Neural cell (in vitro differentiated cells): ENCODE results near the gene SEPTIN2. TPM values are rescaled to one million over a fixed set of nuclear protein-coding genes. Genes with fewer than 3 reads are reported as not detected.
"Not testable (repeated sequence)": the region's sequence is repeated elsewhere in the genome, so short reads cannot be mapped to it uniquely, and the experiment has no call there.

Source experiments
- H2AFZ ChIP-seq: fragments of 200-600, 300-800 bp; sonication (generic), shearing (Covaris generic); 2 replicates; pipeline ENCODE4 v1.6.0; 2014; ENCODE audit warnings: low read depth, mild to moderate bottlenecking, antibody characterized with exemption, low read length, moderate library complexity
- H3F3A ChIP-seq: fragments of 200-600 bp; shearing (Covaris generic); 2 replicates; pipeline ENCODE4 v1.6.1; 2016; ENCODE audit warnings: mild to moderate bottlenecking, moderate library complexity, mixed read lengths, antibody characterized with exemption, low read length; ENCODE audit not compliant: insufficient read depth, poor library complexity, severe bottlenecking
- H3K27ac ChIP-seq: fragments of 200-600, 300-800 bp; sonication (generic), shearing (Covaris generic); 2 replicates; pipeline ENCODE4 v1.5.1; 2014; ENCODE audit warnings: mild to moderate bottlenecking, low read length, moderate library complexity
- H3K27me3 ChIP-seq: fragments of 300-800, 200-600 bp; sonication (generic), shearing (Covaris generic); 2 replicates; pipeline ENCODE4 v1.6.0; 2014; ENCODE audit warnings: mild to moderate bottlenecking, low read depth, low read length, moderate library complexity; ENCODE audit not compliant: insufficient read depth
- H3K36me3 ChIP-seq: fragments of 300-800, 200-600 bp; sonication (generic), shearing (Covaris generic); 2 replicates; pipeline ENCODE4 v1.5.1; 2014; ENCODE audit warnings: mild to moderate bottlenecking, antibody characterized with exemption, low read length, moderate library complexity; ENCODE audit not compliant: insufficient read depth
- H3K4me2 ChIP-seq: fragments of 300-800, 200-600 bp; sonication (generic), shearing (Covaris generic); 2 replicates; pipeline ENCODE4 v1.6.0; 2014; ENCODE audit warnings: mild to moderate bottlenecking, low read length
- H3K4me3 ChIP-seq: fragments of 300-800, 200-600 bp; sonication (generic), shearing (Covaris generic); 2 replicates; pipeline ENCODE4 v1.5.1; 2014; ENCODE audit warnings: mild to moderate bottlenecking, low read length, moderate library complexity
- H3K79me2 ChIP-seq: fragments of 200-600 bp; shearing (Covaris generic); replicated peaks from 2 replicates; pipeline ENCODE4 v1.6.0; 2014; ENCODE audit warnings: mild to moderate bottlenecking, low read length, moderate library complexity; ENCODE audit not compliant: insufficient read depth
- H3K9ac ChIP-seq: fragments of 300-800, 200-600 bp; sonication (generic), shearing (Covaris generic); 2 replicates; pipeline ENCODE4 v1.6.1; 2016; ENCODE audit warnings: mild to moderate bottlenecking, low read length, mixed read lengths
- H3K9me2 ChIP-seq: fragments of 200-600 bp; shearing (Covaris generic); 2 replicates; pipeline ENCODE4 v1.6.1; 2016; ENCODE audit warnings: mild to moderate bottlenecking, low read length, mixed read lengths; ENCODE audit not compliant: insufficient read depth
- H3K9me3 ChIP-seq: fragments of 200-600, 300-800 bp; sonication (generic), shearing (Covaris generic); 2 replicates; pipeline ENCODE4 v1.6.1; 2016; ENCODE audit warnings: mild to moderate bottlenecking, mixed run types, low read length, moderate library complexity, mixed read lengths
- H4K20me1 ChIP-seq: fragments of 200-600 bp; shearing (Covaris generic); 2 replicates; pipeline ENCODE4 v1.6.1; 2016; ENCODE audit warnings: mild to moderate bottlenecking, mixed run types; ENCODE audit not compliant: insufficient read depth
- CTCF ChIP-seq: fragments of 450-650 bp; IDR thresholded peaks from 2 replicates; pipeline ENCODE4 v1.5.1; 2014; ENCODE audit warnings: antibody characterized with exemption, mild to moderate bottlenecking, moderate library complexity; ENCODE audit not compliant: poor library complexity, severe bottlenecking
- EP300 ChIP-seq: fragments of 450-650 bp; conservative IDR thresholded peaks from 2 replicates; pipeline ENCODE4 v1.6.1; 2014; ENCODE audit warnings: antibody characterized with exemption, mild to moderate bottlenecking, moderate library complexity; ENCODE audit not compliant: poor library complexity, severe bottlenecking
- EZH2 ChIP-seq: fragments of 200-600, 300-800 bp; shearing (Covaris generic), sonication (generic); IDR thresholded peaks from 2 replicates; pipeline ENCODE4 v1.6.1; 2014; ENCODE audit warnings: antibody characterized with exemption, low read length, borderline replicate concordance, mild to moderate bottlenecking; ENCODE audit not compliant: insufficient read depth, poor library complexity, severe bottlenecking
- MXI1 ChIP-seq: fragments of 450-650 bp; conservative IDR thresholded peaks from 2 replicates; pipeline ENCODE4 v1.6.1; 2014; ENCODE audit warnings: antibody characterized with exemption, mild to moderate bottlenecking; ENCODE audit not compliant: poor library complexity, severe bottlenecking
- POLR2AphosphoS5 ChIP-seq: IDR thresholded peaks from 2 replicates; pipeline ENCODE4 v1.6.1; 2012
- RAD21 ChIP-seq: fragments of 450-650 bp; conservative IDR thresholded peaks from 2 replicates; pipeline ENCODE4 v1.6.1; 2014; ENCODE audit warnings: antibody characterized with exemption, mild to moderate bottlenecking, moderate library complexity
- REST ChIP-seq: IDR thresholded peaks from 2 replicates; pipeline ENCODE4 v1.6.1; 2012; ENCODE audit warnings: borderline replicate concordance
- SMC3 ChIP-seq: fragments of 450-650 bp; conservative IDR thresholded peaks from 2 replicates; pipeline ENCODE4 v1.6.1; 2014; ENCODE audit warnings: antibody characterized with exemption, mild to moderate bottlenecking, moderate library complexity; ENCODE audit not compliant: poor library complexity
- TAF1 ChIP-seq: IDR thresholded peaks from 2 replicates; pipeline ENCODE4 v1.6.1; 2012; ENCODE audit warnings: low read depth
- polyA plus RNA-seq: library from polyadenylated mRNA; depleted of rRNA; stranded (reverse); fragments of >200 nt; gene quantifications from 2 replicates; pipeline ENCODE4 v1.2.3, GENCODE V29; 2014

Gene SEPTIN2
- polyA plus RNA-seq, 1 donor from 2014 or later = 467 TPM

GRCh38 chr2:241373446-241373845 is 57.7 kb downstream of the SEPTIN2 start:
- H3K79me2 ChIP-seq = no peaks in the 10 kb centered on the region
- H3K9ac ChIP-seq = no peak overlapping the region
- TF ChIP-seq MXI1 = no peak
- no peak for TF ChIP-seq EP300
- TF ChIP-seq REST = no peak
- TF ChIP-seq TAF1 = no peak
- no peak for TF ChIP-seq EZH2
- TF ChIP-seq SMC3 = no peak
- no peaks in the 10 kb centered on the region for H3K36me3 ChIP-seq
- no peaks in the 10 kb centered on the region for H3K27me3 ChIP-seq
- H3K9me2 ChIP-seq = no peaks in the 10 kb centered on the region
- no peak overlapping the region for H2AFZ ChIP-seq
- no peaks in the 10 kb centered on the region for H4K20me1 ChIP-seq
- no peaks in the 10 kb centered on the region for H3K9me3 ChIP-seq
- no peaks in the 10 kb centered on the region for H3F3A ChIP-seq
- H3K4me2 ChIP-seq = no peak overlapping the region
- H3K4me3 ChIP-seq = no peak overlapping the region
- H3K27ac ChIP-seq = no peak overlapping the region

GRCh38 chr2:241373906-241374305 is 58.2 kb downstream of the SEPTIN2 start:
- not testable (repeated sequence) for H3K9ac ChIP-seq, H3K9me2 ChIP-seq, H3K79me2 ChIP-seq, H3K4me2 ChIP-seq, H3K27me3 ChIP-seq, H3F3A ChIP-seq, H2AFZ ChIP-seq, H3K9me3 ChIP-seq, H3K27ac ChIP-seq, H3K4me3 ChIP-seq, H3K36me3 ChIP-seq, H4K20me1 ChIP-seq

GRCh38 chr2:241375300-241375699 is 59.6 kb downstream of the SEPTIN2 start:
- no peaks in the 10 kb centered on the region for H3K79me2 ChIP-seq
- no peak overlapping the region for H3K9ac ChIP-seq
- no peak overlapping the region for H3K4me2 ChIP-seq
- no peaks in the 10 kb centered on the region for H3K27me3 ChIP-seq
- H3K36me3 ChIP-seq = no peaks in the 10 kb centered on the region
- H3K4me3 ChIP-seq = no peak overlapping the region
- no peak overlapping the region for H2AFZ ChIP-seq
- H3K9me2 ChIP-seq = no peaks in the 10 kb centered on the region
- no peaks in the 10 kb centered on the region for H3F3A ChIP-seq
- H3K9me3 ChIP-seq = no peaks in the 10 kb centered on the region
- H4K20me1 ChIP-seq = no peaks in the 10 kb centered on the region
- no peak overlapping the region for H3K27ac ChIP-seq
- no peak for TF ChIP-seq CTCF
- no peak for TF ChIP-seq EP300
- TF ChIP-seq POLR2AphosphoS5 = no peak
- no peak for TF ChIP-seq MXI1
- TF ChIP-seq EZH2 = no peak
- no peak for TF ChIP-seq REST
- no peak for TF ChIP-seq RAD21
- no peak for TF ChIP-seq SMC3
- no peak for TF ChIP-seq TAF1
